Measurements from ENCODE around the gene CRTC2.

DNA sequence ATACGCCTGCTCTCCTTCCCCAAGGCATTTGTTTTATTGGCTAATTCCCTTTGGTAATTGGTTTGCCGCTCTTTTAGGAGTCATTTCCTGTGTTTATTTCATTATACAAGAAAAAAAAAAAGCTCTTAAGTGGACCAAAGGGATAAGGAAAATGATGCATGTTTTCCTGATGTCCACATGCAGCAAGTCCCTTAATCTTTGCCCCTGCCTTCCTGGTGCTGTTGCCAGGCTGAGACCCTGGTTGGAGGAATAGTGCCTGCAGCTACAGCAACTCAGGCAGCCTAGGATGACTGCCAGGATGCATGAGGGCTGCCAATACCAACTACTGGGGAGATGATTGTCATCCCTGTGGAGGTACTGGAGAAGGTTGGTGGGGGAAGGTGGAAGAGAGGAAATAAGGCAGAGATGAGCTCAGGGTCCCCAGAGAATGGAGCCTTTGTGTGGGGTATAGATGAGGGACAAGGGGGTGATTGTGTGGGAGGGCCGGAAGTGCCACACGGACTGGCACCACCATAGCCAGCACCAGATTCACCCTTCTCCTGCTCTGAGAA, 29.5 kb downstream of the CRTC2 start:
- TF ChIP-seq CTCF (IDR thresholded peaks at IDR 0.05): no peak
- no peak for TF ChIP-seq POLR2A (IDR thresholded peaks at IDR 0.05)
